22Rv1 (cell line): ENCODE results near the gene IDH3G.
"Not testable (repeated sequence)": the region's sequence is repeated elsewhere in the genome, so short reads cannot be mapped to it uniquely, and the experiment has no call there.

Experiments
- H3K27ac ChIP-seq: fragments of 450-650 bp; 2 replicates; pipeline ENCODE4 v1.5.1; 2017
- ZFX ChIP-seq: fragments of 450-650 bp; IDR thresholded peaks from 2 replicates; pipeline ENCODE4 v1.6.1; 2017; ENCODE audit warnings: antibody characterized with exemption, borderline replicate concordance
- TF ChIP-seq, protein P1 (sequence below): fragments of 450-650 bp; IDR thresholded peaks from 2 replicates; pipeline ENCODE4 v1.5.1; 2017; ENCODE audit warnings: mild to moderate bottlenecking

The IDH3G gene

DNA sequence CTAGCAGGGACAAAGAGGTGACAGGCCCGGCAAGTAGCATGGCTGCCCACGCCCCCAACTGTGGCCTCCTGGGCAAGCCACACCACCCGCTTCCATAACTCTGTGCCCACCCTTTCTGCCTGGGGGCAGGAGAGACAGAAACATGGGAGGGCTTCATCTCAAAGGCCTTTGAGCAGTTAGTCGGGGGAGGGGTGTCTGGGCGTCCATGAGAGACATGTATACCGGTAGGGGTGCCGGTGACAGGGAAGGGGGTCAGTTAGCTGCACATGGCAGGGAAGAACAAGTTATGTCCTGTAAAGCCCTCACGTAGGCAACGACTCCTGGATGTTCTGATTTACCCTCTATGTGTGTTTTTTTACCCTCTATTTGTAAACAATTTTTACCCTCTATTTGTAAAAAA lies 26.9 kb upstream of the IDH3G start:
- TF ChIP-seq, protein P1, sequence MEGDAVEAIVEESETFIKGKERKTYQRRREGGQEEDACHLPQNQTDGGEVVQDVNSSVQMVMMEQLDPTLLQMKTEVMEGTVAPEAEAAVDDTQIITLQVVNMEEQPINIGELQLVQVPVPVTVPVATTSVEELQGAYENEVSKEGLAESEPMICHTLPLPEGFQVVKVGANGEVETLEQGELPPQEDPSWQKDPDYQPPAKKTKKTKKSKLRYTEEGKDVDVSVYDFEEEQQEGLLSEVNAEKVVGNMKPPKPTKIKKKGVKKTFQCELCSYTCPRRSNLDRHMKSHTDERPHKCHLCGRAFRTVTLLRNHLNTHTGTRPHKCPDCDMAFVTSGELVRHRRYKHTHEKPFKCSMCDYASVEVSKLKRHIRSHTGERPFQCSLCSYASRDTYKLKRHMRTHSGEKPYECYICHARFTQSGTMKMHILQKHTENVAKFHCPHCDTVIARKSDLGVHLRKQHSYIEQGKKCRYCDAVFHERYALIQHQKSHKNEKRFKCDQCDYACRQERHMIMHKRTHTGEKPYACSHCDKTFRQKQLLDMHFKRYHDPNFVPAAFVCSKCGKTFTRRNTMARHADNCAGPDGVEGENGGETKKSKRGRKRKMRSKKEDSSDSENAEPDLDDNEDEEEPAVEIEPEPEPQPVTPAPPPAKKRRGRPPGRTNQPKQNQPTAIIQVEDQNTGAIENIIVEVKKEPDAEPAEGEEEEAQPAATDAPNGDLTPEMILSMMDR, result no peak
- no peak for TF ChIP-seq ZFX
- no peak overlapping the region for H3K27ac ChIP-seq

DNA sequence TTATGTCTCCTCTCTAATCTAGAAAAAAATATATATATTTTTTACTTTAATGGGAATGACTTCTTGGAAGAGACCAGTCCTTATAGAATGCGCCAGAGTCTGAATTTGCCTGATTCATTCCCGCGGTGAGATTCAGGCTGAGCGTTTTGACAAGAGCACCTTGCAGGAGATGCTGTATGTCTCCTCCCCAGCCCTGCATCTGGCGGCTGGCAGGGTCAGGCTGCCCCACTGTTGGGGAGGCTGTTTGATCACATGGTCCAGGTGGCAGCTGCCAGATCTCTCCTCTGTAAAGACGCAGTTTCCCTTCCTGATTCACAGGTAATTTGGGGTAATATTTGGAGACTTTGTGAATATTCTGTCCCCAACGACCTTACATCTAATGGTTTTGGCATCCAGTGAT lies 26.4 kb upstream of the IDH3G start:
- H3K27ac ChIP-seq, result no peak overlapping the region
- TF ChIP-seq ZFX, result no peak
- TF ChIP-seq, protein P1, result no peak

- TF ChIP-seq ZFX, result no peak
- TF ChIP-seq, protein P1, result no peak
- H3K27ac ChIP-seq, result no peak overlapping the region
Observed at GRCh38 chrX:153819384-153820040, 25.3 kb upstream of the IDH3G start.

GRCh38 chrX:153818571-153819383 lies 24.6 kb upstream of the IDH3G start:
- H3K27ac ChIP-seq, result no peak overlapping the region

DNA sequence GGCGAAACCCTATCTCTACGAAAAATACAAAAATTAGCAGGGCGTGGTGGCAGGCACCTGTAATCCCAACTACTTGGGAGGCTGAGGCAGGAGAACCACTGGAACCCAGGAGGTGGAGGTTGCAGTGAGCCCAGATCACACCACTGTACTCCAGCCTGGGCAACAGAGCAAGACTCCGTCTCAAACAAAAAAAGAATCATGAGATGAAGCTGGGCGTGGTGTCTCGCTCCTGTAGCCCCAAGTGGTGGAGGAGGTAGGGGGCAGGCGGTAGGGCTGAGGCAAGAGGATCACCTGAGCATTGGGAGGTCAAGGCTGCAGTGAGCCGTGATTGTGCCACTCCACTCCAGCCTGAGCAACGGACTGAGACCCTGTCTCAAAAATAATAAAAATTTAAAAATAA lies 23.9 kb upstream of the IDH3G start:
- H3K27ac ChIP-seq, result not testable (repeated sequence)

More at GRCh38 chrX:153818571-153819383, 24.6 kb upstream of the IDH3G start:
- TF ChIP-seq, protein P1, result no peak
- no peak for TF ChIP-seq ZFX

DNA sequence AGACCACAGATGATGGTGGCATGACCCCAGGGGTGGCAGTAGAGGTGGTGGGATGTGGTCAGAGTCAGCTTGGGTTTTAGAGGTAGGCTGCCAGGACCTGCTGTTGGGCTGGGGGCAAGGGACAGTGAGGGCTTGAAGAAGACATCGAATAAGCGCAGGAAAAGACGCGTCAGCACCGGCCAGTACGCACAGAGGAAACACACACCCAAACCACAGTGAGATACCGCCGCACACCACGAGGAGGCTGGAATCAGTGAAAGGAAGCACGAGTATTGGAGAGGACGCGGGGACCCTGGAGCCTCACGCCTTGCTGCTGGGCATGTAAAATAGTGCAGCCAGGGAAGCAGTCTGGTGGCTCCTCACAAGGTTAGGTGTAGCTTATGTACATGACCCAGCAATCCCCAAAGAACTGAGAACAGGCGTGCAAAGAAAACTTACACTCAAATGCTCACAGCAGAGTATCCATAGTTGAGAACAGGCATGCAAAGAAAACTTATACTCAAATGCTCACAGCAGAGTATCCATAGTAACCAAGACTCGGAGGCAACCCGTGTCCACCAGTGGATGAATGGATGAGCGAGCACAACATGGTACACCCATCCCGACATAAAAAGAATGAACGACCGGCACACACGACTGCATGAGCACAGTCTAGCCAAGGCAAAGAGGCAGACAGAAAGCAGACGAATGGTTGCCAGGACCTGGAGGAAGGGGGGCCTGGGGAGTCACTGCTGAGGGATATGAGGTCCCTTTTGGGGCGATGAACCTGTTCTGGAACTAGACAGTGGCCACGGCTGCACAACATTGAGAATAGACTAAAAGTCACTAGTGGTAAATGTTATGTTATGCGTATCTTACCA lies 22.9 kb upstream of the IDH3G start:
- TF ChIP-seq, protein P1, result no peak
- no peak for TF ChIP-seq ZFX
- no peak overlapping the region for H3K27ac ChIP-seq

GRCh38 chrX:153814591-153815315 lies 20.6 kb upstream of the IDH3G start:
- H3K27ac ChIP-seq, result no peak overlapping the region
- no peak for TF ChIP-seq ZFX
- TF ChIP-seq, protein P1, result no peak
